Skeletal muscle satellite cell (primary cell): ENCODE data around the gene IRS2.

ENCODE experiments used
- H3K27me3 ChIP-seq: 2 replicates; pipeline ENCODE4 v1.7.0; 2013; ENCODE audit warnings: low read length; ENCODE audit not compliant: control insufficient read depth, insufficient read depth
- H3K36me3 ChIP-seq: 2 replicates; pipeline ENCODE4 v1.7.0; 2013; ENCODE audit warnings: mild to moderate bottlenecking, control low read depth, low read length; ENCODE audit not compliant: insufficient read depth
- H3K4me1 ChIP-seq: 2 replicates; pipeline ENCODE4 v1.7.0; 2013; ENCODE audit warnings: low read length; ENCODE audit not compliant: control insufficient read depth, insufficient read depth
- H3K4me2 ChIP-seq: 2 replicates; pipeline ENCODE4 v1.7.0; 2013; ENCODE audit warnings: mild to moderate bottlenecking, low read length
- H3K4me3 ChIP-seq: 2 replicates; pipeline ENCODE4 v1.7.0; 2013; ENCODE audit warnings: low read length
- H3K9ac ChIP-seq: 2 replicates; pipeline ENCODE4 v1.7.0; 2013; ENCODE audit warnings: mild to moderate bottlenecking, low read depth, low read length, moderate library complexity
- H3K9me3 ChIP-seq: replicated peaks from 2 replicates; pipeline ENCODE4 v1.7.0; 2013; ENCODE audit warnings: mild to moderate bottlenecking, control low read depth, low read length

The IRS2 gene

DNA sequence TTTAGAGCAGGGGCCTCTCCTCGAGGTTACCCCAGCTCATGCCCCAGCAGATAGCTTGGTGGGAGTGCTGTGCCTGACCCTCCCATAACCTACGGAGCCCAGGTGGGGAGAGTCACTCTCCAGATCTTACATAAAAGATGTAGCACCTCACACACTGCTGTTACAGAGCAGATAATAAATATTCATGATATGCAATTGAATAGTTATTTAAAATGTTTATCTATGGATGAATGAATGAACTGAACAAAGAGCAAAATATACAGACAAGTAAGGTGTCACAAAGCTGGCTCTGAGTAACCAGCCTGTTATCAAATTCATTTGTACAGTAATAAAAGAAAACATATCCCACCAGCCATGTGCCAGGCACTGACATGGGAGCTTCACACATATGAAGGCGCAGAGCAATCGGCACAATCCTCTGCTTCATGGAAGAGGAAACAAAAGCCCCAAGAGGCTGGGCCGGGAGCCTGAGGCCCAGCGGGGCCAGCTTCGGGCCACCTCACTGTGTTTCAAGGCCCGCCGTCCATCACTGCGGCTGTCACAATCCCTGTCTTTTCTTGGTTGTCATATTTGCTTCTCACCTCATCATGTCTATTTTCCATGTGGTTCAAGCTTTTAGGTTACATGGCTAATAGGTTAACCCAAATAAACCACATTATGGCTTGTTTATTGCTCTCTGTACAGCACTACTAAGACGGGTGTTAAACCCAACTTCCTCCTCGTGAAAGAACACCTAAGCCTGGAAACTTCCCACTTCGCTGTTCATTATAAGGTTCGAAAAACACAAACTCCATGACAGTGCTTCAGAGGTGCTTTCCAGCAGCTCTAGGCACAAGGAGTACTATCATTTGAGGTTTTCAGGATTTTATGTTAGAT, 78.4 kb downstream of the IRS2 start:
- no peaks in the 10 kb centered on the region for H3K4me1 ChIP-seq
- H3K9me3 ChIP-seq = no peaks in the 10 kb centered on the region
- H3K36me3 ChIP-seq = no peaks in the 10 kb centered on the region
- no peak overlapping the region for H3K9ac ChIP-seq
- H3K4me3 ChIP-seq = no peak overlapping the region
- H3K27me3 ChIP-seq = no peaks in the 10 kb centered on the region
- no peak overlapping the region for H3K4me2 ChIP-seq

DNA sequence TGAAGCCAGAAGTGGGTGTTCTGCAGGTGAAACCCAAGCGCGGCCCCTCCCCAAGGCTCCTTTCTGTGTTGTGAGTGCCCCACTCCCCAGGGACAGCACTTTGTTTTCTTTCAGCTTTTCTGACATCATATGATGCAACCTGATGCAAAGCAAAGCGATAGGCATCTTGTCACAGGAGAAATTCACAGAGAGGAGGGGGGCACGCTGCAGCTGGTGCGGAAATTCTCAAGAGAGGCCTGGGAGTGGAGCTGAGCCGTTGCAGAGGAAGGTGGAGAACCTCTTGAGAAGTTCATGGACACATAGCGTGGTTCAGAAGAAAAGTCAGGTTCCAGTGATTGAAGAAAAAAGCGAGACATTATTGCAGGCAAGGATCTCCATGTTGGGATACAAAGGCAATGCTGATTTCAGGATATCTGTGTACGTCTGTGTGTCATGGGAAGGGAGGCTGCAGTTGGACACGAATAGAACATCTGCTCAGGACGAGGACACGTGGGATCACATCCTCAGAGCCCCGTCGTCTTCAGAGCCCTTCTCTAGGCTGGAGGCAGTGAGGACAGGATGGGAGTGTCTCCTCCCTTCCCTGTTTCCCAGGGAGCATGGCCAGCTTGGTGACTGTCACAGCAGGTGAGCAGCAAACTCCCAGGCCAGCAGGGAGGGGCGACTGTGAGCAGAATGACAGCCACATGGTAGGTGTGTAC, 79.2 kb downstream of the IRS2 start:
- Histone ChIP-seq H3K9ac (no peak overlapping the region), H3K9me3 (no peaks in the 10 kb centered on the region), H3K4me3 (no peak overlapping the region), H3K36me3 (no peaks in the 10 kb centered on the region), H3K27me3 (no peaks in the 10 kb centered on the region), H3K4me1 (no peaks in the 10 kb centered on the region), H3K4me2 (no peak overlapping the region)

DNA sequence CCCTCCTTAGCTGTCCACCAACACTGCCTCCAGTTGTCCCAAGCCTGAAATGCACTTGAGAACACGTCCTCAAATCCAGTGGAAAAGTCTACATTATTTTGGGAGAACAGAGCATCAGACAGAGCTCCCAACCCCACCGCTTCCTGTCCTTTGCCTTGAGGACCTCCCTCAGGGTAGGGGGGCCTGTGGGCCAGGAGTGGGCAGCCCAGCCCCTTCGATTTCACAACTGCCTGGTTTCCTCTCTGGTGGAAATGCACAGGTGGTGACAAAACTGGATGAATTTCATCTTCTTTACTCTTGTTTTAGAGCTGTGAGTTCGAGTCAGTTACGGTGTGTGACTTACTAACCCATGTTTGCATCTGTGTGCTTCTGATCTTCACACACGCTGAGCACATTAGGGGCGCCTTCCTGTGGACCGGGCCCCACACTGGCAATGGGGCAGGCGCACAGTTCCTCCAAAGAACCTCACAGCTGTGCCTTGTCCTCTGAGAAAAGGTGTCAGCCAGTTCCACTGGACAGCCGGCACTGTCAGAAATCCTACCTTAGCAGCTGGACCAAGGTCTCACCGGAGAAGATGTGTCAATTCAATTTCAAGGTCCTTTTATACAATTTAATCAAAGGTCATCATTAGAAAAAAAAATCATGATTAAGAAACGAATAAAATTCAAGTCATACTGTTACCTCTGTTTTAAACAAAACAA, 80.2 kb downstream of the IRS2 start:
- Histone ChIP-seq H3K4me1 (no peaks in the 10 kb centered on the region), H3K36me3 (no peaks in the 10 kb centered on the region), H3K9me3 (no peaks in the 10 kb centered on the region), H3K27me3 (no peaks in the 10 kb centered on the region), H3K9ac (no peak overlapping the region), H3K4me2 (no peak overlapping the region), H3K4me3 (no peak overlapping the region)

DNA sequence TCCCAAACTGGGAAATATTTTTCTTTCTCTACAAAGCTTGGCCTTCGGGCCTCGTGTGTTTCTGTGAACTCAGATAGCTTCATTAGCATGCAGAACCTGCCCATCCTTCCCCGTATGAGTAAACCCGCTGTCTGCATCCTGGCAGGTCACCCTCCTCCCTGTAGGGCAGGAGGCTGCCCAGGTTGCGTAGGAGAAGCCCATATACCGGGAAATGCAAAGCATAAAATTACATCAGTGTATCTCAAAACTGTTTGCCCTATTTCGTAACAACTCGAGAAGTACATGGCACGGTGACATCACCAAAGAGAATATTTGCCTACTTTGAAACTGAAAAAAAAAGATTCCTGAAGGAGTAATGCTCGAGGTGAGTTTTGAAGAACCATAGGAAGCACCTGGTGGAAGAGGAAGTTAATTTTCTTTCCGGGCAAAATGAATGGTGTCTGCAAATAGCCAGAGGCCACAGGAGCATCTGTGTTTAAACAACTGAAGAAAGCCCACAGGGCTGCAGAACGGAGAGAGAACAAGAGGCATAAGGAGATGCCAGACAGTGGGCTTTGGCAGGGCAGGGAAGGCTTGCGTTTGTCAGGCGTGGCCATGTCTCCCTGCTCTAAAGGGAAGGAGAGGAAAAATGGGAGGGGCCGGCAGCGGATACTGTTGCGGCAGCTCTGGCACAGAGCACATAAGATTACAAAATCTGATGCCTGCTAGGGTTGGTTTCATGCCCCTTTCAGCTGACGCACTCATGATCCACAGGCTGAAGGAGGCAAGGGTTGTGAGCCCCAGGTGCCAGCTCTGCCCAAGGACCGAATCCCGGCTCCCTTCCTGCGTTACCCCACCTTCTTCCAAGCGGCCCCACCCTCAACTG, 81.4 kb downstream of the IRS2 start:
- Histone ChIP-seq H3K9me3 (no peaks in the 10 kb centered on the region), H3K9ac (no peak overlapping the region), H3K36me3 (no peaks in the 10 kb centered on the region), H3K4me2 (no peak overlapping the region), H3K4me1 (peaks cover 4% of the 10 kb centered on the region), H3K4me3 (no peak overlapping the region), H3K27me3 (no peaks in the 10 kb centered on the region)

DNA sequence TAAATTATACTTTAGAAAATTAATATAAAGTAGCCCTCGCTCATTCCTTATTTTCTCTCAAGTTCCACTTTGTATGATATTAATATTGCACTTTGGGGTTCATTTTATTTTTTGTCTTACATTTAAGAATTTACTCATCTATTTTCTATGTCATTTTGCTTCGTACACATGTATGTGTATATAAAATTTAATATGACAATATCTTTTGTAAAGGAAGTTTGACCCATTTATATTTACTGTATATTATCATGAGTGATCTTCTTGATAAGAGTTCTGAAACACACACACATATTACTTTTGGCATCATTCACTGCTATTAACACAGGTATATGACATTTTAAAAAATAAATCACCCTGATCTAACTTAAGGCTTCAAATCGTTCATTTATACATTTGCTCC, 83.1 kb downstream of the IRS2 start:
- no peaks in the 10 kb centered on the region for H3K9me3 ChIP-seq
- H3K27me3 ChIP-seq = no peaks in the 10 kb centered on the region
- no peak overlapping the region for H3K4me2 ChIP-seq
- no peaks in the 10 kb centered on the region for H3K36me3 ChIP-seq
- no peak overlapping the region for H3K9ac ChIP-seq
- peaks cover 17% of the 10 kb centered on the region for H3K4me1 ChIP-seq
- no peak overlapping the region for H3K4me3 ChIP-seq
